ENCODE data around the gene HMCN1.
"Not testable (repeated sequence)": the region's sequence is repeated elsewhere in the genome, so short reads cannot be mapped to it uniquely, and the experiment has no call there.

Gene HMCN1

DNA sequence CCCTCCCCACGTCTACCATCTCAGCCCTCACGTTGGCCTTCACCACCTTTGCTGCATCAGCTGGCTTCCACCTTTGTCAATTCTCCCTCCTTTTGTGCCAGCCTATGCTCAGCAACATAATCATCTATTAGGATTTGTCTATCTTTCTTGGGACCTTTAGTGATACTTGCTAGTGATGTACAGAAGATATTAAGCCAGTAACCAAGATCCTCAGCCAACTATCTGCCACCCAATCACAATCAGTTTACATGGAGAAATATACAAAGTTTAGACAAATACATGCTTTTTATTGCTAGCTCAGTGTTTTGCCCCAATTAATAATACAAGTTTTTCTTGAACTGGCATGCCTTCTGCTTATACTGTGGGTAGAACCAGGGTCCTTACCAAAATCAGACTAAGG lies 468.6 kb downstream of the HMCN1 start:
- DNase-seq (ENCODE audit: low spot score): no peak

DNA sequence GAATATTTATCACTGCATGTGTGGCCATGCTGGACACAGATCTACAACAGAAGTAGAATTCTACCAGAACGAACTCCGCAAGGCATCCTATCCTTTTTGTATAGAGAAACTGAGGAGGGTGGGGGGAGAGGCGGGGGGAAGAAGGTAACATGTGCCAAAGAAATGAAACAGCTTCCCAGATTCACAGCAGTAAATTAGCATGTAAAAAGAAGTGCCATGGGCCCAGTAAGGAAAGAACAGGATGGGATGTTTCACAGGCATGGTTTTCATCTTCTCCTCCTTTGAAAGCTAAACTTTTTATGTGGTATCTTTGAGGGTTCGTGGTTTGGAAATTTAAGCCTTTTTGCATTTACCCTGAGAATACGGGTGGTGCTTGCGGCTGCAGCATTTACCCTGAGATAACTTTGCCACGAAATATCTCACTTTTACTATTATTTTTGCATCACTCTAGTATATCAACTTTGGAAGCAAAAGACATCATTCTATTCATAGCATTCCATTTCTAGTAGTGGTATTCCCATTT lies 471.9 kb downstream of the HMCN1 start:
- DNase-seq (ENCODE audit: low spot score): no peak

DNA sequence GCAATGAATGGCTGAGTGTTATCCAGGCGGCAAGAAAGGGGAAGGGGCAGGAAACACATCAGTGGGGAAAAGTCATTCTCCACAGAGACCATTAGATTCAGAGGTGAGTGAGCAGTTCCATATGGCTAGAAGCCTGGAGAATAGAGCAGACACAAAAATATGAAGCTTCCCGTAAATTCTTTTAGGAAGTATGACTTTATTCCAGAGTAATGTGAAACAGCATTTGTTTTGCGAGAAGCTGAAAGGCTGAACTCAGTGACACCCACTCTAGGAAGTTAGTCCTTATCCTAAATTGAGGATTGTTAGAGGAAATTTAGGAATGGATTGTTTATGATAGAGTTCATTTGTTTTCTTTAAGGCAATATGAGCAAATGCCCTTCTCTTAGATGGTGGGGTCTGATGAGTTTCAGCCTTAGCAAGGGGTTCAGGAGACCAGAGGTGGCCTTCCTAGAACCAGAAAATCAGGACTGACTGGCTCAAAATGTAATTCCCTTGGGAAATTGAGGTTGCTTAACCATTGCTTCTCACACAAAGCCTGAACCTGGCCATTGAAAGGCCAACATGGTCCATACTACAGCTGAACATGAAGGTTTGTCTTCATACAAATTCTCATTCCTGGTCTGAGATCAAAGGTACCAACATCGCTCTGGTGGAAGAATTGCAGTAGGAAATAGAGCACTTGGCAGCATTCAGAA lies 473.3 kb downstream of the HMCN1 start:
- DNase-seq (ENCODE audit: low spot score): no peak

DNA sequence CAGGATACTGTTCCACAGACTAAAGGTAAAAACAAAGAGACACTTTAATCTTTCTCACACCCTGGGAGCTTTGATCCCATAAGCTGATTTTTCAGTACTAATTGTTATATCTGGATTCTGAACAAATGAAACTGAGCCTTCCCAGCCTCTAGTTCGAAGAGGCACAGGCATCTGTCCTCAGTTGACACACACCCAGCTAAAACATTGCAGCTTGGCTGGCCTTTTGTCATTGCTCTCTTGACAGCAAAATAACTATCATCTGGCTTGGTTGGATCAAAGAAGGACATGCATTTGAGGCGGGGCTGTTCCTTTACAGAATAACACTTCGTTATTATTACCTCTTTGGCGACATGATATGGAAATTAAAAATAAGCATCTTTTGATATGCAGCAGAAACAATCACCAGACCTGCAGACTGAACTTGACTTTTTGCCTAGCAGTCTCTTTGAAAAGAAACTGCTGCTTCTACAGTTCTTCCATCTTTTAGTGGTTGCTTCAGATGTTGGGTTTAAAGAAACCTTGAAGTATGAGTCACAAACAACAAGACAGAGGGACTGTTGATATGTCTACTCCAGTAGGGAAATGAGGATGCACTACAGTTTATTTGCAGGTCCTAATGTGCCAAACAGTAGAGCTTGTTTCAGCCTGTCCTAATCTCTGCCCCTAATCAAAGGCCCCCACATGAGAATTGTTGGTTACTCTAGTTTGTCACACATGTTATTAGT lies 474.4 kb downstream of the HMCN1 start:
- no peak for DNase-seq (ENCODE audit: low spot score)

DNA sequence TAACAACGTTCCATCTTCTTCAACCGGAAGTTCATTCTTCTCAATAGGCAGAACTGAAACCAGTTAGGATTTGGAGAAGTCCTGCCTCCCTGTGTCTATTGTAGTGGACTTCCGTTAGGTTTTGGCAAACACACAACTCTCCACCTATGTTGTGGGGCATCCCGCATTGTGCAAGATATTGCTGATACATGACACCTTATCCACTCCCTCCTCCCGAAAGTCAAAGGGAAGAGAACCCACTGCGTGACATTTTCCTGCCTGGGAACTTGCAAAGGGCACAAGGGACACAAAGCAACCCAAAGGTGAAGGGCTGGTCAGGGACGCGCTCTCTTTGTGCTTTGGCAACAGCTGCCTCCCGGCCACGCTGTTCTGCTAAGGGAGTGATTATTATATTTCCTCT lies 476.1 kb downstream of the HMCN1 start:
- no peak for DNase-seq (ENCODE audit: low spot score)

DNA sequence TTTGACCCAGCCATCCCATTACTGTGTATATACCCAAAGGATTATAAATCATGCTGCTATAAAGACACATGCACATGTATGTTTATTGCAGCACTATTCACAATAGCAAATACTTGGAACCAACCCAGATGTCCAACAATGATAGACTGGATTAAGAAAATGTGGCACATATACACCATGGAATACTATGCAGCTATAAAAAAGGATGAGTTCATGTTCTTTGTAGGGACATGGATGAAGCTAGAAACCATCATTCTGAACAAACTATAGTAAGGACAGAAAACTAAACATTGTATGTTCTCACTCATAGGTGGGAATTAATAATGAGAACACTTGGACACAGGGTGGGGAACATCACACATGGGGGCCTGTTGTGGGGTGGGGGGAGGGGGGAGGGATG lies 477.4 kb downstream of the HMCN1 start:
- not testable (repeated sequence) for DNase-seq (ENCODE audit: low spot score)

DNA sequence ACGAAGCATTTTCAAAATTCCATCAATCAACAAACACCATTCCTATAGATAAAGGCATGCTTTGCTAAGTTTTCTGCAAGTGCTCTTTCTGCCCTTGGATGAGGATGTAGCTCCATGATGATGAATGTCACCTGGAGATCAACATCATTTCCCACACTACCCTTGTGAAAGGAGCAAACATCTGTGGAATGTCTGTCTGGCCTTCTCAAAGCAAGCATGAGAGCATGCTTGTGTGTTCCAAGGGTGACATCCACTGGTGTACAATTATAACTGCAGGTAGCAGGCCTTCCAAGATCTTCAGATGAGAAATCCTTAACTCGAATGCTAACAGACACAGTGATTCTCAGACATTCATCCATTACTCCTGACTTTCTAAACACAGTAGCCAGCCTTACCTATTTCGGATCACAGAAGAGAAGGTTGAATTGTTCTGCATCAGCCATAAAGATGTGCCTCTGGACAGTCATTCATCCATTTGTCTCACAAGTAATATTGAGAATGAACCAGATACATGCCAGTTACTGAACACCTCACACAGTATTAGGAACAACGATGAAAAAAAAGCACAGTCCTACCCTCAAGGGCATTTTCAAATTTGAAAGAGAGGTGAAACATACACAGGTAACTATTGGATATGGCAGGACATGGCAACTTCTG lies 478.5 kb downstream of the HMCN1 start:
- peak; percentile 83 for DNase-seq (ENCODE audit: low spot score)

DNA sequence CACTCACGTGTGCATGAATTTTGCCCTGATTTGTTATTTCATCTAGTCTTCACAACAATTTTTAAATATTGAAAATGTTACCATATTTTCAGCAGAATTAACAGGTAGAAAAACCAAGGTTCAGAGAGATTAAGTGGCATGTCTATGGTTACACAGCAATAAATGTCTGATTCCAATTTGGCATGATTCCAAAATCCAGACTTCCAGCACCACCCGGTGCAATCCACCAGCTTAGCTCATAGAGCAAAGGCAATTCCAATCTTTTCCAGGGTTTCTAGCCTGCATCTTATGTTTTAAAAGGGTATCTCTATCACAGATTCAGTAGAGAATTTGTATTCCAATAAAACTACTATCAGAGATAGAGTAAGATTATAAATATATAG lies 479.0 kb downstream of the HMCN1 start:
- DNase-seq (ENCODE audit: low spot score): no peak

DNA sequence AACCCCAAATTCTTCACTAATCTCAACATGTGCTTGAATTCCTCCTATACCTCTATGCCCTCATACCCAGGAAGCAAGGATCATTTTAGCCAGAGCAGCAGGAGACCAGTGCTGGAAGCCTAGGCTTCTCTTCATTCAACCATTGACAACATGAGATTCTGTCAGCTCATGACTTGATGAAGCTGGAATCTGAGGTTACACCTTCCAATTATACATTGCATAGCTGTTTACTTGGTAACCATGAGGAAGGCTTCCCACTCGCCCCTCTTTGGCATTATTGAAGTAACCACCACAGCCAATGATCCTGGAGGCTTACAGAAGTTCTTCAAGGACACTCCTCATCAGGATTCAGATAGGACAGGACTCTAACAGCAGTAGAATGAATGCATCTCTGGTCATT lies 480.6 kb downstream of the HMCN1 start:
- no peak for DNase-seq (ENCODE audit: low spot score)

DNA sequence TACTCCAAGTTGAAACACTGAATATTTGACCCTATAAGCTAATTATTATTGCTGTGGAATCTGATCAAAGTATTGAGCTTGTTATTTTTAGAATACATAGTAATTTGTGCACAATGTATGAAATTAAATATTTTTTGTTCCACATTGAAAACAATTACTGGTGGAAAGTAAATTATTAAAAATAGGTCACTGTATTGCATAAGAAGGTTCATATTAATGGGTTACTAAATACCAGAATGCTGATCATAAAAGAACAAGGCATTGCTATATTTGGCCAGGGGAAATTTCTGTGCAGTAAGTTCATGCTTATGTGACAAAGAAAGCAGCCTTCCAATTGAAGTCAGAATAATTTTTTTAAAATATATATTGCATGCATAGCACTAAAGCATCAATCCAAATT lies 481.4 kb downstream of the HMCN1 start:
- DNase-seq (ENCODE audit: low spot score): no peak

DNA sequence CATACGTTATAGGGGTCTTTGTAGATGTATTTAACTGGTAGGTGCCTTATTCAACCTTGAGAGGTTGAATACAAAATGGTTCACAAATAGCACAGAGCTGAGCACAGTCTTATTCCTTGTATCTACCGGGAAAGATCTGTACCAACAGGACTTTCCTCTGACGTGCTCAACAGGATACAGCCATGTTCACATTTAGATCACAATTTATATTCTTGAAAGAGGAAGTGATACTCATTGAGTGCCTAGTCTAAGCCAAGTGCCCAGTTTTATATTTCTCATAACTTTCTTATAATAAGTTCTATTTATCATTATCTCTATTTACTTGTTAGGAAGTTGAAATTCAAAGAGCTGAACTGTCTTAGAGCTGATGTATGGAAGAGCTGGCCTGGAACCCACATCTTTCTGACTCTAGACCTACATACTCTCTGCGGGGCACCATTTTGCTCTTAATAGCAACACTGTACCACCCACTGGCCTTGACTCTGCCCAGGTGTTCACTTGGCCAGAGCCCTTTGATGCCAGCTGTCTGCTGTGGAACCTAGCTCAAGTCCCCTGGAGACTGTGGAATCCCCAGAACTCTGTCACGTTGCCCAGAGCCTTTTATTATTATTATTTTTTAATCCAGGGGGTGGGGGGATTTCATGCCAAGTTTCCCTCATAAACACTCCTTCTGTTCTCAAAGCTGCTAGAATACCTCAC lies 484.6 kb downstream of the HMCN1 start:
- no peak for DNase-seq (ENCODE audit: low spot score)

DNA sequence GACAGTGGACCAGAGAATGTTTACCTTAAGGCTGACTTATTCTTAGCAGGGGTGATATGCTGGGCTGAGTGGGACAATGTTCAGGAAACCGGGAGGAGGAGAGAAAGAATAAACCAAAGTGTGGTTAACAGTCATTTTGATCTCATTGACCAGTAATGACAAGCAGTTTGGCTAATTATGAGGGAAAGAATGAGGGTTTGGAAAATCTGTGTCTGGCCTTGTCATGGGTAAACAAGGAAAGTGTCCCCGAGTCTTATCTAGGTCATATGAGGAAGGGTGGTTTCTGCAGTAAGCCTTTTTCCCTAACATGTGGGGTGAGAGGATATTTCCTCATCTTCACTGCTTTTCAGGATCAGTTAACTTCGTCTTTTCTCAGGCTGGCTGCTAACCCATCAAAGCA lies 485.9 kb downstream of the HMCN1 start:
- no peak for DNase-seq (ENCODE audit: low spot score)

DNA sequence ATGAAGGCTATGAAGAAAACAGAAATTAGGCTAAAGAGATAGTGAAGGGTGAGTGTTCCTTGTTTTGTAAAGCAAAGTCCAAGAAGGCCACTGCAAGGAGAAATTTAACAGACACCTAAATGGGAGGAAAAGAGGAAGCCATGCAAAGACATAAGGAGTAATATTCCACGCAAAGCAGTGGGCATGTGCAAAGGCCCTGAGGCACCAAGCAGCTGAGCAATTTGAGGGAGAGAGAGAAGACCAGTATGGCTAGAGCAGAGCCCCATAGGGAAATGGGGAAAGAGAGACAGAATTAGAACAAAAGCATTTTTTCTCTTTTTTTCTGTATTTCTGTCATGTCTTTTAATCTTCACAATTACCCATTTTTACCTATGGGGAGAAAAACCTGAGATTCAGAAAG lies 486.7 kb downstream of the HMCN1 start:
- no peak for DNase-seq (ENCODE audit: low spot score)

DNA sequence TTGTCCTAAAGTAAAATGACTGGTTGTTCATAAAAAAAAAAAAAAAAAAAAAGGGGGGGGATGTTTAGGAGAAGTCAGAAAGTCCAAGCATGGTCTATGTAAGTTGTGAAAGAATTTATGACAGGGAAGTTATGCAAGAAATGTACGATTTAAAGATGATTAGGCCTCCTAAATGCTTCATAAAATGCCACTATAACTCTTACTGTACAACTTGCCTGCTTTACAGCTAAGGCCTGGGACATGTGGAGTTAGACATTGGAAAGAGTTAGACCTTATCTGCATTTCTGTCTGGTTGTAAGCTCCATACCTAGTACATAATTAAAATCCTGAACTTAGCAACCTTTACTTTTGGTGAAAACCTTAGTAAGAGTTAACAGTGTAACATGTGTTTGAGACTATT lies 490.9 kb downstream of the HMCN1 start:
- no peak for DNase-seq (ENCODE audit: low spot score)

DNA sequence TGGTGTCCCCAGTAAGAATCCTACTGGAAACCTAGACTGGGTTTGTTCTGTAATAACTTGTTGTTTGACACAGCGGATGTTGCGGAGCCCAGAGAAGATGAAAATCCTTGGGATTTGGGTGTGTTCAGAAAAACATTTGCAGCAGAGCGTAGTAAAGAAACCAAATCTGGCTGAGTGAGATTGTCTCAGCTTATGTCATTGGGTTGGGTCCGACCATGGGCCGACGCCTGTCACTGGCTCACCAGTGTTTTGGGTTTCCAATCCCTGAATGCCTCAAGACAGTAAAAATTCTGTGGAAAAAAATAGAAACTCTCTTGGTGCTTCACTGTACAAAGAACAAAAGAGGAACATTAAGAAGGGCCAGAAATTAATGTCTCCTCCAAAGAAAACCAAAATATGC lies 494.6 kb downstream of the HMCN1 start:
- DNase-seq (ENCODE audit: low spot score): no peak

DNA sequence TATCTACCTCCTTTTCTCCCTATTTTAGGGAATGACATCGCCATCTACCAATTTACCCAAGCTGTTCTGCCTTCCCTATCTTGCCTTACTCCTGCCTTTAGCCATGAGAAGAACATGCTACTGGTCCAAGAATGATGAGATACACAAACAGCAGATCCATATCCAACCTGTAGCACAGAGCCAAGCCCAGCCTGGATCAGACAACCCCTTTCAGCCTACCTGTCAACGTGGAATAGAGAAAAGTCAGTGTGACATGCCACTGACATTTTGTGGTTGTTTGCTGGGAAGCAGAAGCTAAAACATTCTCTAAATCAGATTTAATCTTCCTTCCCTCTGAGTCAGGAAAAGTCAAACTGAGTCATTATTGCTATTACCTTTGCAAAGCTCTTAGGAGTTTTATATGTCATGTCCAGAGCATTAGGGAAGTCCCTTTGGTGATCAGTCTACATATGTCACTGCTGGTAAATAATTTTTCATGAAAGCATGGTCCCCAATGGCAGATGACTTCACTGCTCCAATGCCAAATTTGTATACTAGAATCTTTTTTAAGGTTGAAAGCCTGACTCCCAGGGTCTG lies 497.8 kb downstream of the HMCN1 start:
- DNase-seq (ENCODE audit: low spot score): no peak

DNA sequence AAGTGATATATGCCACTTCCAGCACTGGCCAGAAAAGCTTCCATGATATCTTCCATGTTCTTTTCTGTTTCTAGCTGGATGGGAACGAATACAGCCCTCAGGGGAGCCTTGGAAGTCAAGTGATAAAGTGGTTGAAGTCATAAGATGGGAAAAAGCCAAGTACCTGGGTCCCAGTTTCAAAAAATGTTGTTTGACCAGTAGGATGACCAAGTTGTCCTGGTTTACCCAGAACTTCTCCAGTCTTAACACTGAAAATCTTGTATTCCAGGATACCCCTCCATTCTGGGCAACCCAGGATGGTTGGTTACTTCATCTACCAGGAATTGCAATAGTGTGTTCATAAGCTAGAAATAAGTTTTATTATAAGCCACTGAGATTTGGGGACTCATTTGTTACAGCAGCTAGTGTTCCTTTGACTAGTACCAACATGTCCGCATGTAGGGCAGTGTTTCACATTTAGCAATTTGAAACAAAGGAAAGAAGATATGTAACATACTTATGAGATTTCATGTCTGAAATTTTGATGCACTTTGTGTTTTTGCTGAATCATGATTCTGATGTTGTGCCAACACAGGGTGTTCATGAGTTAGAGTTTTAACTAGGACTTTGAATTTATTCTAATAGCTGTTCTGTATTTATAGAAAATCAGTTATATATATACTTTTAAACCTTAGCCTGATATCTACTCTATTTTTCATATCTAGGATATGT lies 500.9 kb downstream of the HMCN1 start:
- DNase-seq (ENCODE audit: low spot score): no peak

DNA sequence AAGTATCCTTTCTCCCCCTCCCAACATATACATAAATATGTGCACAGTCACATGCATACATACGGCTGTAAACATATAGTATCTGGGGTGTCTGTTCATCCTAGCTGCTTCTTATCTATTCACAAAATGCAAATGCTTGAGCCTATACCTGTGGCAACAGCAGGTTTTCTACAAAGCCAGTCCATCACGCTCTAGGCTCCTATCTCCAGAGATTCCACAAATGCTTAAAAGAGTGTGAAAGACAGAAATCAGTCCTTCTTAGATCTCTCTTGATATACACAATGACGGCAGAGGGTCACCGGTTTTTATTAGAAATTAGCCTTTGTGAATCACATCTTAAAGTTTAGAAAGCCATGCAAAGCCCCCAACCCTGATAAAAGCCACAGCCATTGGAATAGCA lies 501.5 kb downstream of the HMCN1 start:
- no peak for DNase-seq (ENCODE audit: low spot score)

DNA sequence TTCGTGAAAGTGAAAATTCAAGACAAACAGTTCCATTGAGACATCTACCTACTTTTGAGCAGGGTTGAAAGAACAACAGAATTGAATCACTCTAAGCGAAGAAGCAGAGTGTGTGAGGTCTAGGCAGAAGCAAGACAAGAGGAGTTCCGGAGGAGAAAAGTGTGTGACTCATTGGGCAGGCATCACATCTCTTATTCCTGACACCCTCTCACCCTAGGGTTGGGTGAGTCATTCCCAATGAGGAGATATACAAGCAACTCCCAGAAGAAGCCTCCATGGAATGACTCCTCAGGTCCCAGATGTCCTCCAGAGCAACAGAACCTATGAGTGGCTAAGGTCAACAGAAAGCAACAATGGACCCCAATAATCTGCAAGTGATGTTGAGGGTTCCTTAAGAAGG lies 502.7 kb downstream of the HMCN1 start:
- DNase-seq (ENCODE audit: low spot score): no peak

DNA sequence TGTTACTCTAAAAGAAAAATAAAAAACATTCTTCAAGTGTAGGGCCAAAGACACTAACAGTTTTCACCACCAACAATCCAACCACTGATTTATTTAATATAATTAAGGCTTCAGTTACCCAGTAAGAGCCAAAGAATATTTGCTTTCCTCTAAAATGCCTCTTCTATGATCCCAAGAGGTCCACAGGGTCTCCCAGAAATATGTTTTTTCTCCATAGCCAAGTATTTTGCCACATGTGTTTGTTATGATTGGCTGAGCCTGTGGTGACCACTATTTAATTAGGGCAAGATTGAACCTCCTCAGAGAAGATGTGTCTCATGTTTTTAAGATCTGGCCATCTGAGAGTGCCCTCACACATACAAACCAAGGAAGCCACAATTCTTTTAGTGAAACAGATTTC lies 505.0 kb downstream of the HMCN1 start:
- no peak for DNase-seq (ENCODE audit: low spot score)

DNA sequence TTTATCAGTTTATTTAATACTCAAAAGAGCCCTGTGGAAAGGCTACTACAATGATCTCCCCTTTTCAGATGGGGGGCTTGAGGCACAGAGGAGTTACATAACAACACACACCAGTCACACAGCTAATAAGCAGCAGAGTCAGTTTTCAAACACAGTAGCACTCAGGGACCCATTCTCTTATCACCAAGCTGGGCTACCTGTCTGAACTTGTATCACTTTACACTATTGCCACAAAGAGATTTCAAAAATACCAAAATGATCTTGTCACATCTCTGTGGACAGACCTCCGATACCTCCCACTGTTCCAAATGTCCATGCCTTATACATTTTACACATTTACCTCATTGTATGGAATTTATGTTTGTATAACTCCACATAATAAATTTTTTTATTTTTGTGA lies 506.2 kb downstream of the HMCN1 start:
- DNase-seq (ENCODE audit: low spot score): no peak
